SK-N-SH (cell line): Measurements from ENCODE around the gene INHBB.

Experiments used
- EP300 ChIP-seq, 2 experiments: IDR thresholded peaks; 2 replicates each; pipeline versions ENCODE4 v1.4.0 to v1.6.1; 2012; ENCODE audit warnings: borderline replicate concordance in 1 of 2, low read depth in 1 of 2, low read length in 1 of 2
- EZH2phosphoT487 ChIP-seq: fragments of 200-600 bp; sonication (generic); IDR thresholded peaks from 2 replicates; pipeline ENCODE4 v1.6.1; 2017; ENCODE audit warnings: low read depth, mixed run types, mild to moderate bottlenecking, antibody characterized with exemption, moderate library complexity, borderline replicate concordance
- GABPA ChIP-seq: IDR thresholded peaks from 2 replicates; pipeline ENCODE4 v1.4.0; 2012; ENCODE audit warnings: low read depth, mild to moderate bottlenecking
- JUND ChIP-seq: IDR thresholded peaks from 2 replicates; pipeline ENCODE4 v1.4.0; 2012
- MXI1 ChIP-seq: IDR thresholded peaks from 2 replicates; pipeline ENCODE4 v1.6.1; 2012; ENCODE audit warnings: mild to moderate bottlenecking, low read depth, low read length, improper control_type of control experiment
- POLR2AphosphoS5 ChIP-seq: IDR thresholded peaks from 2 replicates; pipeline ENCODE4 v1.6.1; 2012; ENCODE audit warnings: low read depth, low read length
- RXRA ChIP-seq: IDR thresholded peaks from 2 replicates; pipeline ENCODE4 v1.4.0; 2012; ENCODE audit warnings: low read depth, mild to moderate bottlenecking, borderline replicate concordance
- SMC3 ChIP-seq: IDR thresholded peaks from 2 replicates; pipeline ENCODE4 v1.6.1; 2012; ENCODE audit warnings: low read depth, low read length, improper control_type of control experiment
- TAF1 ChIP-seq: IDR thresholded peaks from 2 replicates; pipeline ENCODE4 v1.6.1; 2012; ENCODE audit warnings: low read depth, mild to moderate bottlenecking, low read length, moderate library complexity, borderline replicate concordance
- TEAD4 ChIP-seq: IDR thresholded peaks from 2 replicates; pipeline ENCODE4 v1.4.0; 2012; ENCODE audit warnings: mild to moderate bottlenecking, borderline replicate concordance; ENCODE audit not compliant: insufficient read depth
- TF ChIP-seq, protein P1 (sequence below): fragments of 200-600 bp; sonication (generic); IDR thresholded peaks from 2 replicates; pipeline ENCODE4 v1.6.1; 2017; ENCODE audit warnings: antibody characterized with exemption, mild to moderate bottlenecking, moderate library complexity
- TF ChIP-seq, protein P2 (sequence below): IDR thresholded peaks from 2 replicates; pipeline ENCODE4 v1.6.1; 2012; ENCODE audit warnings: mild to moderate bottlenecking, low read depth, low read length, moderate library complexity
- TF ChIP-seq, protein P3 (sequence below): IDR thresholded peaks from 2 replicates; pipeline ENCODE4 v1.4.0; 2012; ENCODE audit warnings: low read depth
- TF ChIP-seq, protein P4 (sequence below): IDR thresholded peaks from 2 replicates; pipeline ENCODE4; 2012

DNA sequence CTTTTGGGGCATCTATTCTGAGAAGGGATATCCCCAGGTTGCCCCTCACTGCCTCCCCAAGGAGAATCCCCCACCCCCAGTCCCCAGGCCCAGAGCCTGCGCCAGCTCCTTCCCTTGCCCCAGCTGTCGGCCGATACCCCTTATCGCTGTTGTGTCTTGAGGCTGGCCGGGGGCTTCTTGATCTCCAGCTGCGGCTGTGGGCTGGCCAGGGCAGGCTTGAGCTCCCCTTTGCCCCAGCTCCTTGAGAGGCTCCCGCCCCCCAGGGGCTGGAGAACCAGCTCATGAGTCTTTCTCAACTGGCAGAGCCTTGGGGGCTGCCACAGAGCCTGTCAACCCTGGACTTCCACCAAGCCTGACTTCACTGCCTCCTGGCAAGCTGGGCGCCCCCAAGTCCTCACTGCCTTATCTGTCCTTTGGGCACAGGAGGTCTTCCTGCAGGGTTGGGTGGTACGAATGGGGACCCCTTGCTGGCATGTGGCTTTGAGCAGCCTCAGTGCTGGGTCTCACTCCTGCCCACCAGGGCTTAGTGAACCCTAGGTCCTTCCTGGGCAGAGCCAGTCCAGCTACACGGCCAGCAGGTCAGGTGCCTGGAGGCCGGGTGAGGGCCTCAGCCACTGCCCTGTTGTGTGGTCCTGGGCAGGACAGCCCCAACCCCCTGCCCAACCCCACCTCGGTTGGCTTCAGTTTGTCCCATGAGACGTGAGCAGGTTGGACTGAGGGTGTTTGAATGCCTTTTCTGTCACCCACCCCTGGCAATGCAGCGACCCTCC is 29.5 kb downstream of the INHBB start:
- TF ChIP-seq, protein P1, sequence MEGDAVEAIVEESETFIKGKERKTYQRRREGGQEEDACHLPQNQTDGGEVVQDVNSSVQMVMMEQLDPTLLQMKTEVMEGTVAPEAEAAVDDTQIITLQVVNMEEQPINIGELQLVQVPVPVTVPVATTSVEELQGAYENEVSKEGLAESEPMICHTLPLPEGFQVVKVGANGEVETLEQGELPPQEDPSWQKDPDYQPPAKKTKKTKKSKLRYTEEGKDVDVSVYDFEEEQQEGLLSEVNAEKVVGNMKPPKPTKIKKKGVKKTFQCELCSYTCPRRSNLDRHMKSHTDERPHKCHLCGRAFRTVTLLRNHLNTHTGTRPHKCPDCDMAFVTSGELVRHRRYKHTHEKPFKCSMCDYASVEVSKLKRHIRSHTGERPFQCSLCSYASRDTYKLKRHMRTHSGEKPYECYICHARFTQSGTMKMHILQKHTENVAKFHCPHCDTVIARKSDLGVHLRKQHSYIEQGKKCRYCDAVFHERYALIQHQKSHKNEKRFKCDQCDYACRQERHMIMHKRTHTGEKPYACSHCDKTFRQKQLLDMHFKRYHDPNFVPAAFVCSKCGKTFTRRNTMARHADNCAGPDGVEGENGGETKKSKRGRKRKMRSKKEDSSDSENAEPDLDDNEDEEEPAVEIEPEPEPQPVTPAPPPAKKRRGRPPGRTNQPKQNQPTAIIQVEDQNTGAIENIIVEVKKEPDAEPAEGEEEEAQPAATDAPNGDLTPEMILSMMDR = no peak
- TF ChIP-seq RXRA = no peak
- TF ChIP-seq TEAD4 = no peak
- TF ChIP-seq POLR2AphosphoS5 = no peak
- TF ChIP-seq, protein P2, sequence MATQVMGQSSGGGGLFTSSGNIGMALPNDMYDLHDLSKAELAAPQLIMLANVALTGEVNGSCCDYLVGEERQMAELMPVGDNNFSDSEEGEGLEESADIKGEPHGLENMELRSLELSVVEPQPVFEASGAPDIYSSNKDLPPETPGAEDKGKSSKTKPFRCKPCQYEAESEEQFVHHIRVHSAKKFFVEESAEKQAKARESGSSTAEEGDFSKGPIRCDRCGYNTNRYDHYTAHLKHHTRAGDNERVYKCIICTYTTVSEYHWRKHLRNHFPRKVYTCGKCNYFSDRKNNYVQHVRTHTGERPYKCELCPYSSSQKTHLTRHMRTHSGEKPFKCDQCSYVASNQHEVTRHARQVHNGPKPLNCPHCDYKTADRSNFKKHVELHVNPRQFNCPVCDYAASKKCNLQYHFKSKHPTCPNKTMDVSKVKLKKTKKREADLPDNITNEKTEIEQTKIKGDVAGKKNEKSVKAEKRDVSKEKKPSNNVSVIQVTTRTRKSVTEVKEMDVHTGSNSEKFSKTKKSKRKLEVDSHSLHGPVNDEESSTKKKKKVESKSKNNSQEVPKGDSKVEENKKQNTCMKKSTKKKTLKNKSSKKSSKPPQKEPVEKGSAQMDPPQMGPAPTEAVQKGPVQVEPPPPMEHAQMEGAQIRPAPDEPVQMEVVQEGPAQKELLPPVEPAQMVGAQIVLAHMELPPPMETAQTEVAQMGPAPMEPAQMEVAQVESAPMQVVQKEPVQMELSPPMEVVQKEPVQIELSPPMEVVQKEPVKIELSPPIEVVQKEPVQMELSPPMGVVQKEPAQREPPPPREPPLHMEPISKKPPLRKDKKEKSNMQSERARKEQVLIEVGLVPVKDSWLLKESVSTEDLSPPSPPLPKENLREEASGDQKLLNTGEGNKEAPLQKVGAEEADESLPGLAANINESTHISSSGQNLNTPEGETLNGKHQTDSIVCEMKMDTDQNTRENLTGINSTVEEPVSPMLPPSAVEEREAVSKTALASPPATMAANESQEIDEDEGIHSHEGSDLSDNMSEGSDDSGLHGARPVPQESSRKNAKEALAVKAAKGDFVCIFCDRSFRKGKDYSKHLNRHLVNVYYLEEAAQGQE = no peak
- TF ChIP-seq JUND = no peak
- TF ChIP-seq TAF1 = no peak
- TF ChIP-seq, protein P3, sequence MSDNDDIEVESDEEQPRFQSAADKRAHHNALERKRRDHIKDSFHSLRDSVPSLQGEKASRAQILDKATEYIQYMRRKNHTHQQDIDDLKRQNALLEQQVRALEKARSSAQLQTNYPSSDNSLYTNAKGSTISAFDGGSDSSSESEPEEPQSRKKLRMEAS = no peak
- no peak for TF ChIP-seq GABPA
- no peak for TF ChIP-seq EP300 (IDR thresholded peaks at IDR 0.05; ENCODE audit: borderline replicate concordance in 1 of 2, low read depth in 1 of 2, low read length in 1 of 2)
- TF ChIP-seq EZH2phosphoT487 = no peak
- TF ChIP-seq, protein P4, sequence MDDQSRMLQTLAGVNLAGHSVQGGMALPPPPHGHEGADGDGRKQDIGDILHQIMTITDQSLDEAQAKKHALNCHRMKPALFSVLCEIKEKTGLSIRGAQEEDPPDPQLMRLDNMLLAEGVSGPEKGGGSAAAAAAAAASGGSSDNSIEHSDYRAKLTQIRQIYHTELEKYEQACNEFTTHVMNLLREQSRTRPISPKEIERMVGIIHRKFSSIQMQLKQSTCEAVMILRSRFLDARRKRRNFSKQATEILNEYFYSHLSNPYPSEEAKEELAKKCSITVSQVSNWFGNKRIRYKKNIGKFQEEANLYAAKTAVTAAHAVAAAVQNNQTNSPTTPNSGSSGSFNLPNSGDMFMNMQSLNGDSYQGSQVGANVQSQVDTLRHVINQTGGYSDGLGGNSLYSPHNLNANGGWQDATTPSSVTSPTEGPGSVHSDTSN = no peak
- TF ChIP-seq SMC3 = no peak
- TF ChIP-seq MXI1 = no peak
